HL-60 (cell line): Measurements from ENCODE around the gene LRBA.
"Not testable (repeated sequence)": the region's sequence is repeated elsewhere in the genome, so short reads cannot be mapped to it uniquely, and the experiment has no call there.

Source experiments
- DNase-seq, 2 experiments: peaks; one replicate each; pipeline ENCODE4 v3.0.0-alpha.2; 2010 to 2020; ENCODE audit warnings: low read depth in 1 of 2, low spot score in 1 of 2
- H3K27ac ChIP-seq: fragments of 250-450 bp; sonication (Bioruptor Pico); replicated peaks from 2 replicates; pipeline ENCODE4 v1.5.1; 2020; ENCODE audit warnings: mild to moderate bottlenecking, moderate library complexity
- H3K27me3 ChIP-seq: fragments of 250-450 bp; sonication (Bioruptor Pico); 2 replicates; pipeline ENCODE4 v1.5.1; 2021; ENCODE audit warnings: mild to moderate bottlenecking, moderate library complexity; ENCODE audit not compliant: insufficient read depth, poor library complexity, severe bottlenecking
- H3K4me3 ChIP-seq: replicated peaks from 2 replicates; pipeline ENCODE4 v1.5.1; 2011; ENCODE audit warnings: mild to moderate bottlenecking, control low read depth, low read length; ENCODE audit not compliant: insufficient read depth
- GABPA ChIP-seq: IDR thresholded peaks from 2 replicates; pipeline ENCODE4 v1.6.1; 2012; ENCODE audit warnings: low read depth
- POLR2AphosphoS5 ChIP-seq: IDR thresholded peaks from 2 replicates; pipeline ENCODE4 v1.6.1; 2012; ENCODE audit warnings: low read depth
- SPI1 ChIP-seq: IDR thresholded peaks from 2 replicates; pipeline ENCODE4 v1.6.1; 2012; ENCODE audit warnings: low read depth, mild to moderate bottlenecking, borderline replicate concordance
- TF ChIP-seq, protein P1 (sequence below): IDR thresholded peaks from 2 replicates; pipeline ENCODE4 v1.6.1; 2012; ENCODE audit warnings: low read depth; ENCODE audit not compliant: insufficient replicate concordance
- TF ChIP-seq, protein P2 (sequence below): IDR thresholded peaks from one replicate; pipeline ENCODE4 v1.5.1; 2011; ENCODE audit warnings: low read length, control low read depth, inconsistent platforms; ENCODE audit not compliant: insufficient read depth

Gene LRBA

DNA sequence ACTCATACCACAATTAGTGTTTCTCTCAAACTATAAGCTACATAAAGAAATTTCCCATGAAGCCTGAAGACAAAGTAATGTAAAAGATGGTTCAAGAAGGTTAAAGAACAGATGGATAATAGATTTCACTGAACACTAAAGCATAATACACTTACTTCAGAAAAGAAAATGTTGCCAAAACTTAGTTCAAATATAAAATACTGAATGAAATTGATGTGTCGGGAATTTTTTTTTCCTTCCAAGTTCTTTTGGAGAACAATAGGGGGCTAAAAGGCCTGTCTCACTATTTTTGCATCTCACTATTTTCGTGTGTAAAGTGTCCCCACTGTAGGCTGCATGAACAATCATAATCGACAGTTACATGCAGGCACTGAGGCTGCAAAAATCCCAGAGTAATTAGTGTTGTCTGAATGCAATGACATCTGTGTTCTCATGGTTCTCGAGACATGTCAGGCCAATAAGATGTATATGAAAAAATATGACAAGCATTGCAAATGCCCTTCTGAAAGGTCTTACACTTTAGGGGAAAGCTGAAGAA, 445.0 kb downstream of the LRBA start:
- DNase-seq = no peak
- Histone ChIP-seq H3K27ac (no peak overlapping the region), H3K27me3 (no peaks in the 10 kb centered on the region), H3K4me3 (no peak overlapping the region)
- TF ChIP-seq, protein P1, sequence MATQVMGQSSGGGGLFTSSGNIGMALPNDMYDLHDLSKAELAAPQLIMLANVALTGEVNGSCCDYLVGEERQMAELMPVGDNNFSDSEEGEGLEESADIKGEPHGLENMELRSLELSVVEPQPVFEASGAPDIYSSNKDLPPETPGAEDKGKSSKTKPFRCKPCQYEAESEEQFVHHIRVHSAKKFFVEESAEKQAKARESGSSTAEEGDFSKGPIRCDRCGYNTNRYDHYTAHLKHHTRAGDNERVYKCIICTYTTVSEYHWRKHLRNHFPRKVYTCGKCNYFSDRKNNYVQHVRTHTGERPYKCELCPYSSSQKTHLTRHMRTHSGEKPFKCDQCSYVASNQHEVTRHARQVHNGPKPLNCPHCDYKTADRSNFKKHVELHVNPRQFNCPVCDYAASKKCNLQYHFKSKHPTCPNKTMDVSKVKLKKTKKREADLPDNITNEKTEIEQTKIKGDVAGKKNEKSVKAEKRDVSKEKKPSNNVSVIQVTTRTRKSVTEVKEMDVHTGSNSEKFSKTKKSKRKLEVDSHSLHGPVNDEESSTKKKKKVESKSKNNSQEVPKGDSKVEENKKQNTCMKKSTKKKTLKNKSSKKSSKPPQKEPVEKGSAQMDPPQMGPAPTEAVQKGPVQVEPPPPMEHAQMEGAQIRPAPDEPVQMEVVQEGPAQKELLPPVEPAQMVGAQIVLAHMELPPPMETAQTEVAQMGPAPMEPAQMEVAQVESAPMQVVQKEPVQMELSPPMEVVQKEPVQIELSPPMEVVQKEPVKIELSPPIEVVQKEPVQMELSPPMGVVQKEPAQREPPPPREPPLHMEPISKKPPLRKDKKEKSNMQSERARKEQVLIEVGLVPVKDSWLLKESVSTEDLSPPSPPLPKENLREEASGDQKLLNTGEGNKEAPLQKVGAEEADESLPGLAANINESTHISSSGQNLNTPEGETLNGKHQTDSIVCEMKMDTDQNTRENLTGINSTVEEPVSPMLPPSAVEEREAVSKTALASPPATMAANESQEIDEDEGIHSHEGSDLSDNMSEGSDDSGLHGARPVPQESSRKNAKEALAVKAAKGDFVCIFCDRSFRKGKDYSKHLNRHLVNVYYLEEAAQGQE = no peak
- TF ChIP-seq SPI1 (no peak), GABPA (no peak), POLR2AphosphoS5 (no peak)
- TF ChIP-seq, protein P2, sequence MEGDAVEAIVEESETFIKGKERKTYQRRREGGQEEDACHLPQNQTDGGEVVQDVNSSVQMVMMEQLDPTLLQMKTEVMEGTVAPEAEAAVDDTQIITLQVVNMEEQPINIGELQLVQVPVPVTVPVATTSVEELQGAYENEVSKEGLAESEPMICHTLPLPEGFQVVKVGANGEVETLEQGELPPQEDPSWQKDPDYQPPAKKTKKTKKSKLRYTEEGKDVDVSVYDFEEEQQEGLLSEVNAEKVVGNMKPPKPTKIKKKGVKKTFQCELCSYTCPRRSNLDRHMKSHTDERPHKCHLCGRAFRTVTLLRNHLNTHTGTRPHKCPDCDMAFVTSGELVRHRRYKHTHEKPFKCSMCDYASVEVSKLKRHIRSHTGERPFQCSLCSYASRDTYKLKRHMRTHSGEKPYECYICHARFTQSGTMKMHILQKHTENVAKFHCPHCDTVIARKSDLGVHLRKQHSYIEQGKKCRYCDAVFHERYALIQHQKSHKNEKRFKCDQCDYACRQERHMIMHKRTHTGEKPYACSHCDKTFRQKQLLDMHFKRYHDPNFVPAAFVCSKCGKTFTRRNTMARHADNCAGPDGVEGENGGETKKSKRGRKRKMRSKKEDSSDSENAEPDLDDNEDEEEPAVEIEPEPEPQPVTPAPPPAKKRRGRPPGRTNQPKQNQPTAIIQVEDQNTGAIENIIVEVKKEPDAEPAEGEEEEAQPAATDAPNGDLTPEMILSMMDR = no peak

DNA sequence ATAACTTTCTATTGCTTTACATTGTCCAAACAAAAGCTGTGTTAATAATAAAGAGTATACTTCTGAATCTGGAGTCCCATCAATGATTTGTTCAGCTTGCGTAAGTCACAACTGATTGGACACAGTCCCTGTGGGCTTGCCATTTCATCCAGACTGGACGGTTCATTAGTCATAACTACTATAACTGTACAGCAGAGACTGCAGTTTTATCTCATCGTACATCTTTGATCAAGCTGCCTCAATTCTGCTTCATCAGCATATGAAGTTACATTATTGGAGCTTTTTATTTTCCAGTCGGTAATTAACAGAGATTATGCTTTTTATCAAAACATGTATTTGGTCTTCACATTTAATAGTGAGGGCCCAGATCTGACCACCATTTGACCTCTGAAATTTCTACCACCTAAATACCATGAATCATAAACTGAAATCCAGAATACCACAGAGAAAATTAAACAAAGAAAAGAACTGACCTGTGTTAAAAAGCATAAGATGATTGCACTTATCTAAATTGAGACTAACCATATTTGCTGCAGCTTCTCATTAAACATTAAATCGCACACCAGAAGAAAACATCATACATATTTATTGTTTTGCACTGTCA, 445.6 kb downstream of the LRBA start:
- H3K27me3 ChIP-seq = no peaks in the 10 kb centered on the region
- H3K27ac ChIP-seq = no peak overlapping the region
- TF ChIP-seq POLR2AphosphoS5 (no peak), SPI1 (no peak), GABPA (no peak)
- TF ChIP-seq, protein P2 = no peak
- TF ChIP-seq, protein P1 = no peak
- no peak for DNase-seq
- no peak overlapping the region for H3K4me3 ChIP-seq

DNA sequence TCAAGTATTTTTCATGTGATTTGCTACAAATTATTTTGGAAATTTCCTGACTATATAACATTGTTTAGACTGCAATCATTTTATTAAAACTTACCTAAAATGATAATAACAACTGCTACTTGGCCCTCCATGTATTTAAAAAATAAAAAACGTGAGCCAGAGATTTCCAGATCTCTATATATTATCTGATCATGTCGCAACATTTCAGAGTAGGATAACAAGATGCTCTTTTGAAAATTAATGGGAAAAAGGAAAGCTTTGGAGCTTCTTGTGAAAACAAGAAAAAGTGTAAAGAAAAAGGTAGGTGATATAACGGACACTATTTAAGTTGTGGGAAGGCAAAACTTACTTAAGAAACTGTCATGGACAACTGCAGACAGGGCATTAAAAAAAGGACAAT, 448.0 kb downstream of the LRBA start:
- TF ChIP-seq GABPA (no peak), POLR2AphosphoS5 (no peak), SPI1 (no peak)
- TF ChIP-seq, protein P2 = no peak
- TF ChIP-seq, protein P1 = no peak
- no peak overlapping the region for H3K27ac ChIP-seq
- no peak overlapping the region for H3K4me3 ChIP-seq
- no peak for DNase-seq
- no peaks in the 10 kb centered on the region for H3K27me3 ChIP-seq

DNA sequence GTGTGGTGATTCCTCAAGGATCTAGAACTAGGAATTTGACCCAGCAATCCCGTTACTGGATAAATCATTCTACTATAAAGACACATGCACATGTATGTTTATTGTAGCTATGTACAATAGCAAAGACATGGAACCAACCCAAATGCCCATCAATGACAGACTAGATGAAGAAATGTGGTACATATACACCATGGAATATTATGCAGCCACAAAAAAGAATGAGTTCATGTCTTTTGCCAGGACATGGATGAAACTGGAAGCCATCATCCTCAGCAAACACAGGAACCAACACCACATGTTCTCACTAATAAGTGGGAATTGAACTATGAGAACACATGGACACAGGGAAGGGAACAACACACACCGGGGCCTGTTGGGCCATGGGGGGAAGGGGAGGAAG, 450.1 kb downstream of the LRBA start:
- DNase-seq, H3K4me3 ChIP-seq, H3K27ac ChIP-seq, H3K27me3 ChIP-seq: not testable (repeated sequence)
